ENCODE data around the gene NCOA4. TPM values are rescaled to one million over a fixed set of nuclear protein-coding genes. Genes with fewer than 3 reads are reported as not detected.

The NCOA4 gene
- total RNA-seq, 4 donors from 2014 or later, result 139 to 173 (median 157) TPM

- H3K4me3 ChIP-seq, result no peak overlapping the region
- in situ Hi-C loops (cut with MboI; ENCODE audit: low sequenced_read_pairs in 4 of 4) (loop anchor here in 1 of 4 donors (25.0 kb wide), 1 partner anchor 1038 kb away; the partner anchor contains the start of gene DEPP1), intact Hi-C loops (cut with DNase I; ENCODE audit: low total_unique reads) (loop anchor here (5.0 to 10.0 kb wide), 2 partner anchors 43 to 1020 kb away; partner anchors contain the start of gene ZNF22)
- no peak for ATAC-seq
- H3K27me3 ChIP-seq, result no peaks in the 10 kb centered on the region
- no peaks in the 10 kb centered on the region for H3K9me3 ChIP-seq
- H3K36me3 ChIP-seq, result no peaks in the 10 kb centered on the region
- TF ChIP-seq, protein P1, sequence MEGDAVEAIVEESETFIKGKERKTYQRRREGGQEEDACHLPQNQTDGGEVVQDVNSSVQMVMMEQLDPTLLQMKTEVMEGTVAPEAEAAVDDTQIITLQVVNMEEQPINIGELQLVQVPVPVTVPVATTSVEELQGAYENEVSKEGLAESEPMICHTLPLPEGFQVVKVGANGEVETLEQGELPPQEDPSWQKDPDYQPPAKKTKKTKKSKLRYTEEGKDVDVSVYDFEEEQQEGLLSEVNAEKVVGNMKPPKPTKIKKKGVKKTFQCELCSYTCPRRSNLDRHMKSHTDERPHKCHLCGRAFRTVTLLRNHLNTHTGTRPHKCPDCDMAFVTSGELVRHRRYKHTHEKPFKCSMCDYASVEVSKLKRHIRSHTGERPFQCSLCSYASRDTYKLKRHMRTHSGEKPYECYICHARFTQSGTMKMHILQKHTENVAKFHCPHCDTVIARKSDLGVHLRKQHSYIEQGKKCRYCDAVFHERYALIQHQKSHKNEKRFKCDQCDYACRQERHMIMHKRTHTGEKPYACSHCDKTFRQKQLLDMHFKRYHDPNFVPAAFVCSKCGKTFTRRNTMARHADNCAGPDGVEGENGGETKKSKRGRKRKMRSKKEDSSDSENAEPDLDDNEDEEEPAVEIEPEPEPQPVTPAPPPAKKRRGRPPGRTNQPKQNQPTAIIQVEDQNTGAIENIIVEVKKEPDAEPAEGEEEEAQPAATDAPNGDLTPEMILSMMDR (IDR thresholded peaks at IDR 0.05 in 4 of 5, conservative IDR thresholded peaks at IDR 0.05 in 1 of 5), result no peak
- no peak for TF ChIP-seq POLR2A (IDR thresholded peaks at IDR 0.05)
- peak overlapping the region; percentile 9 to 96 (median 65) for H3K27ac ChIP-seq
- H3K4me1 ChIP-seq, result peaks cover 88 to 91% of the 10 kb centered on the region in 2 donors
- no peak for DNase-seq
Measured at GRCh38 chr10:46024948-46025347, 5.5 kb downstream of the NCOA4 start.

DNA sequence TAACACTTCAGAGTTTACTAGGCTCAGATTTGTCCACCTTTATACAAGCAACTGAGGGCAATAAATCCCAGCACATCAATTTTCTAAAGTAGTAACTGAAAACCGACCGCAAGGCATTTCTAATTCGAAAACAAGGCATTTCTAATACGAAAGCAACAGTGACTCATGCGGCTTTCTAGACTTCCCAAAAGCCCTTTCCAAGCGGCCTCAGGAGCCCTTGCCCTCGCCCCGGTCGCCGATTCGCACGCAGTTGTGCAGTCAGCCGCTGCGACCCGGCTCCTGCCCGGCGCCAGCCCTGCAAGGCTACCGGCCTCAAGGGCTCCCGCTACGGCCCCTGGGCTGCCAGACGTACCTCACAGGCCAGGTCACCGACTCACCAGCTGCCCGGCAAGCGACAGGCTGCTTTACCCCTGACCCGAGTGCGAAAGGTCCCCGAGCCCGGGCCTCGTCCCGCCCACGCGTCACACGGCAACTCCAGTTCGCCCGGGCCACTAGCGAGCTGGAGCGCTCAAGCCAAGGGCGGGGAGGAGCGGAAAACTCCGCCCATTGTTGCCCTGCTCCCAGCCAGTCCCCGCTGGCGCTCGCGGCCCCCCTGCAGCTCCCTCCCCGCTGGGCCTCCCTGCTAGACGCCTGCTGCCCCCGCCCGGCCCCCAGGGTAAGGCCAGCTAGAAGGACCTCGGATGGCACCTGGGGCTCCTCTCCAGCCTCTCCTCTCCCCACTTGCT lies 7.3 kb downstream of the NCOA4 start:
- TF ChIP-seq, protein P1 (IDR thresholded peaks at IDR 0.05 in 4 of 5, conservative IDR thresholded peaks at IDR 0.05 in 1 of 5), result peak in 4 of 5 experiments; percentile 11 to 58 (median 18)
- peak; percentile 67 to 77 for TF ChIP-seq POLR2A (IDR thresholded peaks at IDR 0.05)
- intact Hi-C loops (cut with DNase I; ENCODE audit: low total_unique reads) (loop anchor here (5.0 to 10.0 kb wide), 2 partner anchors 41 to 1018 kb away; partner anchors contain the start of gene ZNF22), in situ Hi-C loops (cut with MboI; ENCODE audit: low sequenced_read_pairs in 4 of 4) (loop anchor here in 1 of 4 donors (25.0 kb wide), 1 partner anchor 1036 kb away; the partner anchor contains the start of gene DEPP1)
- Histone ChIP-seq H3K27me3 (no peaks in the 10 kb centered on the region), H3K27ac (peak overlapping the region; percentile 88 to 96 (median 90)), H3K36me3 (no peaks in the 10 kb centered on the region), H3K9me3 (no peaks in the 10 kb centered on the region), H3K4me3 (peak overlapping the region; percentile 65 to 96 (median 72)), H3K4me1 (peaks cover 89 to 92% of the 10 kb centered on the region in 2 donors)
- DNase-seq (peak; percentile 85 to 92), ATAC-seq (peak; percentile 88 to 93)

- DNase-seq (no peak), ATAC-seq (no peak)
- Histone ChIP-seq H3K4me1 (peaks cover 85 to 92% of the 10 kb centered on the region in 2 donors), H3K27ac (peak overlapping the region; percentile 38 to 96 (median 90)), H3K9me3 (no peaks in the 10 kb centered on the region), H3K4me3 (no peak overlapping the region), H3K36me3 (peaks cover 0 to 3% of the 10 kb centered on the region in 2 donors), H3K27me3 (no peaks in the 10 kb centered on the region)
- TF ChIP-seq, protein P1 (IDR thresholded peaks at IDR 0.05 in 4 of 5, conservative IDR thresholded peaks at IDR 0.05 in 1 of 5), result no peak
- TF ChIP-seq POLR2A (IDR thresholded peaks at IDR 0.05), result no peak
- intact Hi-C loops (cut with DNase I; ENCODE audit: low total_unique reads) (loop anchor here (5.0 to 10.0 kb wide), 2 partner anchors 38 to 1016 kb away; partner anchors contain the start of gene ZNF22), in situ Hi-C loops (cut with MboI; ENCODE audit: low sequenced_read_pairs in 4 of 4) (loop anchor here in 1 of 4 donors (25.0 kb wide), 1 partner anchor 1033 kb away; the partner anchor contains the start of gene DEPP1)
Measured at GRCh38 chr10:46020344-46020657, 10.1 kb downstream of the NCOA4 start.

DNA sequence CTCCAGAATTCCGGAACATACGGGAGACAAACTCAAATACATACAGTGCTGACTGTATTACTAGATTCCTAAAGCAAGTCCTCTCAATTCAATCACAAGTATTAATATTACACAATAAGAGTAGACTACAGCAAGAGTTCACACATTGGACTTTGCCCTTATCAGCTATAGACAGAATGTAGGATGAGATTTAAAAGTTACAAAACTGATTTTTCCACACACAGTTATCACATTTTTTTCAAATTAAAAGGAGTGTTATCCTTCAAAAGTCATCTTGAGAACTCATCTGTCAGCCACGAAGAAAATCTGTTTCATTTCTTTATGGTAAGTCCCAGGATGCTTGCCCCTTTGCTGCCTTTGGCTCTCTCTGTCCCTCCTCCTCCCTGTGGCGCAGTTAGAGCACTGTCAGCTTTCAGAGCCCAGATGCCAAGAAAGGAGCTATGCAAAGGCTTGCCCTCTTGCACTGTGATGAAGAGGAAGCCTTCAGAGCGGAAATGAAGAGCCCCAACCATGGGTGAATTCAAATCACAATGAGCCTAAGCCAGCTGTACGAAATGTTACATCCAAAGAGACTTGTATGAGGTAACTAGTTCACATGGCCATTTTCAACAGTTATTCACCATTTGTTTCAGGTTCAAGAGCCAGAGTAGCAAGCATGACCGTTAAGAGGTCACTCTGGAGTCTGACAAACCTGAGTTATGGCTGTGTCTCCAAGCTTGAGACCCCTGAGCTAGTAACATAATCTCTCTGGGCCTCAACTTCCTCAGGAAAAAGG lies 10.7 kb downstream of the NCOA4 start:
- peaks cover 85 to 87% of the 10 kb centered on the region in 2 donors for H3K4me1 ChIP-seq
- TF ChIP-seq, protein P1 (IDR thresholded peaks at IDR 0.05 in 4 of 5, conservative IDR thresholded peaks at IDR 0.05 in 1 of 5), result no peak
- no peaks in the 10 kb centered on the region for H3K27me3 ChIP-seq
- peaks cover 0 to 9% of the 10 kb centered on the region in 2 donors for H3K36me3 ChIP-seq
- DNase-seq, result peak; percentile 25 to 42
- no peak overlapping the region for H3K4me3 ChIP-seq
- peak overlapping the region; percentile 38 to 96 (median 90) for H3K27ac ChIP-seq
- H3K9me3 ChIP-seq, result no peaks in the 10 kb centered on the region
- ATAC-seq, result peak in 1 of 2 donors; percentile 47
- in situ Hi-C loops (cut with MboI; ENCODE audit: low sequenced_read_pairs in 4 of 4) (loop anchor here in 1 of 4 donors (25.0 kb wide), 1 partner anchor 1032 kb away; the partner anchor contains the start of gene DEPP1), intact Hi-C loops (cut with DNase I; ENCODE audit: low total_unique reads) (loop anchor here (5.0 to 10.0 kb wide), 2 partner anchors 37 to 1015 kb away; partner anchors contain the start of gene ZNF22)

Data from gastrocnemius medialis (tissue), 4 donors.